SJCRH30 (cell line): ENCODE results near the gene OR51B2. TPM values are rescaled to one million over a fixed set of nuclear protein-coding genes. Genes with fewer than 3 reads are reported as not detected.
"Not testable (repeated sequence)": the region's sequence is repeated elsewhere in the genome, so short reads cannot be mapped to it uniquely, and the experiment has no call there.

Experiments
- DNase-seq, 2 experiments: peaks; one replicate each; pipeline ENCODE4 v3.0.0-alpha.2; 2015 to 2020
- H3K27ac ChIP-seq: fragments of 250-450 bp; sonication (Bioruptor Pico); 2 replicates; pipeline ENCODE4 v1.5.1; 2020; ENCODE audit warnings: mild to moderate bottlenecking, moderate library complexity
- H3K27me3 ChIP-seq: fragments of 250-450 bp; sonication (Bioruptor Pico); 2 replicates; pipeline ENCODE4 v1.5.1; 2020; ENCODE audit warnings: mild to moderate bottlenecking, moderate library complexity
- H3K36me3 ChIP-seq: fragments of 250-450 bp; sonication (Bioruptor Pico); 2 replicates; pipeline ENCODE4 v1.5.1; 2020; ENCODE audit warnings: mild to moderate bottlenecking, moderate library complexity
- H3K4me1 ChIP-seq: fragments of 250-450 bp; sonication (Bioruptor Pico); 2 replicates; pipeline ENCODE4 v1.5.1; 2020; ENCODE audit warnings: mild to moderate bottlenecking, moderate library complexity
- H3K4me3 ChIP-seq: fragments of 250-450 bp; sonication (Bioruptor Pico); 2 replicates; pipeline ENCODE4 v1.5.1; 2020; ENCODE audit warnings: mild to moderate bottlenecking, moderate library complexity
- H3K9me3 ChIP-seq: fragments of 250-450 bp; sonication (Bioruptor Pico); replicated peaks from 2 replicates; pipeline ENCODE4 v1.5.1; 2020; ENCODE audit warnings: mild to moderate bottlenecking, moderate library complexity
- total RNA-seq: library from RNA; depleted of rRNA; stranded (reverse); fragments of >200 nt; shearing (Covaris generic); gene quantifications from 2 replicates; pipeline ENCODE4 v1.2.3, GENCODE V29; 2014

Gene OR51B2
- total RNA-seq, 1 experiment from 2014 or later, result not detected

DNA sequence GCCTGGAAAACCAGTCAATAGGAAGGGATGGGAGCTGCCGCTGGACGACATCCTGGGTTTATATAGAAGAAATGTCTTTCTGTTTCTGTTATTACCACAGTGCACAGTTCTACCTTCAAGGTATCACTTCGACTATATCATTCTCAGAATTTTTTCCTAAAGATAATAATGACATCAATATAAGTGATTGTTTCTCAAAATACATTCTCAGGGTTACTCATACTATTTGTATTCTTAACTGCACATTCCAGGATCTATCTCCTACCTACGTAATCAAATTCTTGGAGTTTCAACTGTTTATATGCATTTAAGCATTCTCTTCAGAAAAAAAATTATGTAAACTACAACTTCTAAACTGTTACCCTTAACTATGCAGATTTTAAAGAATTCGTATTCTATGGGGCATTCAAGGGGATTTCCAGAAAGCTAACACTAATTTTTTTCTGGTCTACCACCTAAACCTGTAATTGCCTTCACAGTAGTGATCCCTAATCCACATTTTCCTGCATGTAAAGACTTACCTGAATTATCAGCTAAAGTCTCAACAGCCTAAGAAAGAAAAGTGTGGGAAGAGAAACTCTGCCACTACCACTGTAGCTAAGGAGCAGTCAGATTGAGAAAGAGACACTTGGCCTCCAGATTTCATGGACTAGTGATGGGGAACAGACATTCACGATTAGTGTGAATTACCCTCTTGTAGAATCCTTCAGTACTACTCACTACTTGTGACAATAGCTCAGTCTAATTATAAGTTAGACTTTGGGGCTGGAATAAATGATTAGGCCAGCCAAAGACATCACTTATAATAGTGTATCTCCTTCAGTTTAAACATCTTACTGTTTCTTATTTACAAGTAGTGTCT lies 19.6 kb upstream of the OR51B2 start, which contains the start of gene OR51B5:
Gene OR51B5 (minus strand): TSS at position 51 of the 862 bp plus-strand sequence. CDS start 0 bp downstream, at position 51.
- Histone ChIP-seq H3K4me1 (no peaks in the 10 kb centered on the region), H3K27ac (no peak within 1 kb of the TSS)
- DNase-seq, result no peak

DNA sequence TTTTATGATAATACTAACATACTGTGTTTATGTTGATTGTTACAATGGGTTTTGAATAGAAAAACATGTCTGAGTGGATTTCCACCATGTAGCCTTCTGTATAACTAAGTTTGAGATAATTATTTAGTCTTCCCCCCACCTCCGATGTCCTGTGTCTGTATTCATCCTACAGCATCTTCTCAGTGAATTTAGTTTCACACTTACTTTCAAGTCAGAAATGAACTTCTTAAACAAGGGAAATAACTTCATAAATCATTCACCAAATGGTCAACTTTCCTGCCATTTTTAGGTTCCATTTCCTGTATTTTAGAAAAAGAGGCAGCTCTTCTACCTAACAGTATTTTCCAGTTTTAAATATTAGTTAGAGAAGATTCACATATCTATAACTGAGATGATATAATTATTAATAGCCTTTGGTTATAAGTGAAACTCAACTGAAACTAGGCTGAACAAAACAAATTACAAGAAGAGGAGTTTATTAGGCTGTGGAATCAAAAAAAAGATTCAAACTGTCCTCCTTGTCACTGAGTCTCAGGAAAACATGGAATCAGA lies 15.8 kb upstream of the OR51B2 start:
- Histone ChIP-seq H3K27me3 (no peaks in the 10 kb centered on the region), H3K9me3 (no peaks in the 10 kb centered on the region), H3K27ac (no peak overlapping the region), H3K4me3 (no peak overlapping the region), H3K4me1 (no peaks in the 10 kb centered on the region), H3K36me3 (no peaks in the 10 kb centered on the region)
- no peak for DNase-seq

More for the DNA sequence above, 19.6 kb upstream of the OR51B2 start, which contains the start of gene OR51B5:
- Histone ChIP-seq H3K27me3 (no peaks in the 10 kb centered on the region), H3K36me3 (no peaks in the 10 kb centered on the region), H3K9me3 (no peaks in the 10 kb centered on the region), H3K4me3 (no peak within 1 kb of the TSS)

DNA sequence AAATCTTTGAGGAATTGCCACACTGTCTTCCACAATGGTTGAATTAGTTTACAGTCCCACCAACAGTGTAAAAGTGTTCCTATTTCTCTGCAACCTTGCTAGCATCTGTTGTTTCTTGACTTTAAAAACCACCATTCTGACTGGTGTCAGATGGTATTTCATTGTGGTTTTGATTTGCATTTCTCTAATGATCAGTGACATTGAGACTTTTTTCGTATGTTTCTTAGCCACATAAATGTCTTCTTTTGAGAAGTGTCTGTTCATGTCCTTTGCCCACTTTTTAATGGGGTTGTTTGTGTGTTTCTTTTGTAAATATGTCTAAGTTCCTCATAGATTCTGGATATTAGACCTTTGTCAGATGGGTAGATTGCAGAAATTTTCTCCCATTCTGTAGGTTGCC lies 13.2 kb upstream of the OR51B2 start:
- H3K36me3 ChIP-seq, DNase-seq, H3K27ac ChIP-seq, H3K4me3 ChIP-seq, H3K9me3 ChIP-seq, H3K27me3 ChIP-seq, H3K4me1 ChIP-seq: not testable (repeated sequence)

DNA sequence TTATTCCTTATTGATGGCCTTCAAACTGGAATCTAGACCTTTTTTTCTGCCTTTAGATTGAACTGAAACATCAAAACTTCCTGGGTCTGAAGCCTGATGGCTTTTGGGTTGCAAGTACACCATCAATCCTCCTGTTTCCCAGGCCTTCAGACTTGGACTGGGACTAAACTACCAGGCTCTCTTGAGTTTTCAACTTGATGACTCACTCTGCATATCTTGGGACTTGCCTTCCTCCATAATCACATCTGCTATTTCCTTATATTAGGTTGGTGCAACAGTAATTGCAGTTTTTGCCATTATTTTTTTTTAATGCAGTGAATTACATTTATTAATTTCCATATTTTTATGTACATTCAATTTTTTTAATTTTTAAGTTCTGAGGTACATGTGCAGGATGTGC lies 12.2 kb upstream of the OR51B2 start:
- no peak overlapping the region for H3K27ac ChIP-seq
- no peaks in the 10 kb centered on the region for H3K9me3 ChIP-seq
- DNase-seq, result no peak
- no peak overlapping the region for H3K4me3 ChIP-seq
- no peaks in the 10 kb centered on the region for H3K36me3 ChIP-seq
- H3K27me3 ChIP-seq, result no peaks in the 10 kb centered on the region
- no peaks in the 10 kb centered on the region for H3K4me1 ChIP-seq

DNA sequence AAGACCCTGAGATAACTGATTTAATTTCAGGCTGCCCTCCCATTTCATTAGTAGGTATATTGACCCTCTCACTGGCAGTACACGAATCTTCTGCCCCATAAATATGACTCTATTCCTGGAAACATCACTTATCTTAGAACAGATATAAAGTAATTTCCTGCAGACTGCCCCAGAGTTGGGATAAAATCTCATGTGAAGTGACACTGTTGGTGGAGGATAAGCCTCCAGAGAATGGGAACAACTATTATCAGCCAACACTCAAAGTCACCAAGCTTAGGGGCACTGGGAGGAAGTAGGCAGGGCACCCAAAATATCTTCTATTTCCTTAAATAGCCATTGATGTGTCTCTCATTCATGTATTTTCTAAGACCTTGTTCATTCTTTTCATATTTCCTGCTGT lies 11.1 kb upstream of the OR51B2 start:
- Histone ChIP-seq H3K9me3 (no peaks in the 10 kb centered on the region), H3K4me1 (no peaks in the 10 kb centered on the region), H3K27me3 (no peaks in the 10 kb centered on the region), H3K27ac (no peak overlapping the region), H3K4me3 (no peak overlapping the region), H3K36me3 (no peaks in the 10 kb centered on the region)
- no peak for DNase-seq

DNA sequence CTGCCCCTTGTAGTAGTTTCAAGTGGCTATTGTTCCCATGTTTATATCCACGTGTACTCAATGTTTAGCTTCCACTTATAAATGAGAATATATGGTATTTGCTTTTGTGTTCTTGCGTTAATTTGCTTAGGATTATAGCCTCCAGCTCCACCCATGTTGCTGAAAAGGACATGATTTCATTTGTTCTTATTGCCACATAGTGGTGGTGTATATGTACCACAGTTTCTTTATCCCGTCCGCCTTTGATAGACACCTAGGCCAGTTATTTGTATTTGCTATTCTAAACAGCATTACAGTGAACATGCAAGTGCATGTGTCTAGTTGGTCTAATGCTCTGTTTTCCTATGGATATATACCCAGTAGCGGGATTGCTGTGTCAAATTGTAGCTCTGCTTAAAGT lies 6.8 kb downstream of the OR51B2 start:
- Histone ChIP-seq H3K4me1 (no peaks in the 10 kb centered on the region), H3K9me3 (no peaks in the 10 kb centered on the region), H3K4me3 (no peak overlapping the region), H3K27ac (no peak overlapping the region), H3K36me3 (no peaks in the 10 kb centered on the region), H3K27me3 (no peaks in the 10 kb centered on the region)
- DNase-seq, result no peak

DNA sequence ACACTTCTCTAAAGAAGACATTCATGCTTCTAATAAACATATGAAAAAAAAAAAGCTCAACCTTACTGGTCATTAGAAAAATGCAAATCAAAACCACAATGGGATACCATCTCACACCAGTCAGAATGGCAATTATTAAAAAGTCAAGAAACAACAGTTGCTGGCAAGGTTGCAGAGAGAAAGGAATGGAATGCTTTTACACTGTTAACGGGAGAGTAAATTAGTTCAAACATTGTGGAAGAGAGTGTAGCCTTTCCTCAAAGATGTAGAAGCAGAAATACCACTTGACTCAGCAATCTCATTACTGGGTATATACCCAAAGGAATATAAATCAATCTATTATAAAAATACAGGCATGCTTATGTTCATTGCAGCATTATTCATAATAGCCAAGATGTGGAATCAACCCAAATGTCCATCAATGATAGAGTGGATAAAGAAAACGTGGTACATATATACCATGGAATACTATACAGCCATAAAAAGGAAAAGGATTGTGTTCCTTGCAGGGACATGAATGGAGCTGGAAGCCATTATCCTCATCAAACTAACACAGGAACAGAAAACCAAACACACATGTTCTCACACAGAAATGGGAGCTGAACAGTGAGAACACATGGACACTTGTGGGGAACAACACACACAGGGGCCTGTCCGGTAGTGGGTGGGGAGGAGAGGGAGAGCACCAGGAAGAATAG lies 10.6 kb downstream of the OR51B2 start:
- not testable (repeated sequence) for DNase-seq, H3K27ac ChIP-seq, H3K36me3 ChIP-seq, H3K27me3 ChIP-seq, H3K9me3 ChIP-seq, H3K4me1 ChIP-seq, H3K4me3 ChIP-seq

DNA sequence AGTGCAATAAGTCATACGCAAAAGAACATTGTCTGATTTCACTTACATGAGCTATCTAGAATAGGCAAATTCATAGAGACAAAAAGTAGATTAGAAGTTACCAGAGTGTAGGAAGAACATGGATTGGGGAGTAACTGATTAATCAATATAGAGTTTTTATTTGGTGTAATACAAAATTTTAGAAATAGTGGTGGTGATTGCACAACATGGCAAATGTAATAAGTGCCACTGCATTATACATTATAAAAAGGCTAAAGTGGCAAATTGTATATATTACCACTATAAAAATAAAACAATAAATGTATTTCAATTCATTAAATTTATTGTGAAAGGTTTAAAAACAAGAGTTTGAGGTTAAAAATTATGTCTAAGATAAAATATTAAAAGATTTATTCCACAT lies 13.7 kb downstream of the OR51B2 start:
- H3K9me3 ChIP-seq, result no peaks in the 10 kb centered on the region
- H3K27ac ChIP-seq, result no peak overlapping the region
- no peak overlapping the region for H3K4me3 ChIP-seq
- DNase-seq, result no peak
- no peaks in the 10 kb centered on the region; the same call in 1 of the 2 replicates for H3K36me3 ChIP-seq
- peaks cover 6% of the 10 kb centered on the region; the same call in 1 of the 2 replicates for H3K27me3 ChIP-seq
- H3K4me1 ChIP-seq, result no peaks in the 10 kb centered on the region

DNA sequence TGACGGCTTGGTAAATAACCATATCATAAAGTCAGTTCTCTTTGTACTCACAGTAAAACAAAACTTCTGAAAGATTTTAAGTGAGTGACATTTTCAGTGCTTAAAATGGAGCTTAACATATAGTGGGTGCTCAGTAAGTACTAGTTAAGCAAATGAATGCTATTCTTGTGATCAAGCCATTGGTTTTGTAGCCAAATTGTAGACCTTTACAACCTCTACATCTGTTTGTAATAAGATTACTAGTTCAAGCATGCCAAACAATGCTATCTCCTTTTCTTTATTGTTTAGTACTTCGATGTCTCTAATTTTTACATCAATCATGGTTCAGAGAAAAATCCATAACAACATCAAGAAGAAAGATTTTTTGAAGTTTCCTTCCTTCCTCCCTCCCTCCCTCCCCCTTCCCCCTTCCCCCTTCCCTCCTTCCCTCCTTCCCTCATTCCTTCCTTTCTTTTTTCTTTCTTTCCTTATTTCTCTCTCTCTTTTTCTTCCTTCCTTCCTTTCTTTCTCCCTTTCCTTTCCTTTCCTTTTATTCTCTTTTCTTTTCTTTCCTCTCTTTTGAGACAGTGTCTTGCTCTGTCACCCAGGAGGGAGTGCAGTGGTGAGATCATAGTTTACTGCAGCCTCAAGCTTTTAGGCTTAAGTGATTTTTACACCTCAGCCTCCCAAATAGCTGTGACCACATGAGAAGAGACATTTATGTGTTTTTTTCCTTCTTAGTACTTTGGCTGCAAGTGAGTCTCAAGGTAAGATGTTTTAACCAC lies 16.7 kb downstream of the OR51B2 start:
- H3K27ac ChIP-seq, result no peak overlapping the region
- H3K4me3 ChIP-seq, result no peak overlapping the region
- no peaks in the 10 kb centered on the region; the same call in 1 of the 2 replicates for H3K36me3 ChIP-seq
- DNase-seq, result no peak
- H3K27me3 ChIP-seq, result peaks cover 6% of the 10 kb centered on the region; the same call in 1 of the 2 replicates
- H3K9me3 ChIP-seq, result no peaks in the 10 kb centered on the region
- H3K4me1 ChIP-seq, result no peaks in the 10 kb centered on the region

DNA sequence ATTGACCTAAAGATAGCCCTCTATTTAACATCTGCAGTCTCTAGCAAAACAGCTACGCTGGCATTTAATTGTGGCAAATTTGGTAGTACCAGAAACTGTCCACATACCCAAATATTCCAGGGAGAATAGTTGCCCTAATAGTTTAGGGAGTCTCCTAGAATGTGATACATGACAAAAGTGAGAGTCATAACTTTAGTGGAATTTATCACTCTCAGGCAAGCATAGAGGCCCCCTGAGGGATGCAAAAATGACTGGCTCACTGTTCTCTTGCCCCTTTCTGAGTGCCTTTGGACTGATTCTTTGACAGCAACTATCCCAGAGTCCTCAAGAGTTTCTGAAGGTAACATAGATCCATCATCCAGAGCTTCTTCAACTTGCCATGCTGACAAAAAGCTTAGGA lies 20.1 kb downstream of the OR51B2 start:
- H3K36me3 ChIP-seq, result no peaks in the 10 kb centered on the region; the same call in 1 of the 2 replicates
- no peak for DNase-seq
- no peaks in the 10 kb centered on the region for H3K4me1 ChIP-seq
- no peaks in the 10 kb centered on the region for H3K27me3 ChIP-seq
- no peaks in the 10 kb centered on the region for H3K9me3 ChIP-seq
- H3K4me3 ChIP-seq, result no peak overlapping the region
- no peak overlapping the region for H3K27ac ChIP-seq

DNA sequence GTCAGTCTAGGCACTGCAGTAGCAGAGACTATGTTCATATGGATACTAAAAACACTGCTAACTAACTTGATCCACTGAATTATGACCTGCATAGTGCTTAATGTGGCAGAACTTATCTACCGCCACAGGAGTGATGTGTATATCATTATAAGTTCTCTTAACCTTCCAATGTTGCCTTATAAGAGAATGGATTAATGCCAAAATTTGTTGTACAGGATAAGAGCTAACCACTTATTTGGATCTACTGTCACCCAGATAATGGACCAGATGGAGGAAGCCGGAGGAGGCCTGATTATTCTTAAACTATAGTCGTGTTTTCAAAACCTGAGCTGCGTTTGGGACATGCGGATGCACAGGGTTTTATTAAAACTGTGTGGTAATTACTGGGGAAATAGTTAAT lies 20.5 kb downstream of the OR51B2 start:
- no peaks in the 10 kb centered on the region for H3K9me3 ChIP-seq
- H3K27me3 ChIP-seq, result no peaks in the 10 kb centered on the region
- DNase-seq, result no peak
- no peak overlapping the region for H3K27ac ChIP-seq
- H3K36me3 ChIP-seq, result no peaks in the 10 kb centered on the region; the same call in 1 of the 2 replicates
- no peak overlapping the region for H3K4me3 ChIP-seq
- H3K4me1 ChIP-seq, result no peaks in the 10 kb centered on the region

DNA sequence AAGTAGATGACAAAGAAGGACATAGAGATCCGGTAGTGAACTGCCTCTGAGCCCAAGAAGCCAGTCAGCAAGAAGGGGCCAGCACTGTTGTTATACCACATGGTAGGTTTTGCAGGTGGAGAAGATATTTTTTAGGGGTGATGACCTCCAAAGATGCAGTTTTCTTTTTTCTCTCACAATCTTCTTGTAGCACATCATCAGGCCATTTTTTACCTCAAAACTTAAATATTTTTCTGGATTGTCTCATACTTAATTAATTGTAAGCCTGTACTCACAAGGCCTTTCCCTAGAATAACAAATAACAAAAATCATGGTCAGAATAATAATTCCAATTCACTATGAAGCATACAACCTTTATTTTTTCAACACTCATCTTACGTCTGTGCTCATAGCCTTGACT lies 22.3 kb downstream of the OR51B2 start, which contains the start of gene OR51B4:
Gene OR51B4 (minus strand): TSS at position 101 of the 400 bp plus-strand sequence. CDS start 0 bp downstream, at position 101.
- Histone ChIP-seq H3K27me3 (no peaks in the 10 kb centered on the region; the same call in 1 of the 2 replicates), H3K36me3 (no peaks in the 10 kb centered on the region), H3K4me3 (no peak within 1 kb of the TSS), H3K27ac (no peak within 1 kb of the TSS), H3K4me1 (no peaks in the 10 kb centered on the region), H3K9me3 (no peaks in the 10 kb centered on the region)
- DNase-seq, result no peak

DNA sequence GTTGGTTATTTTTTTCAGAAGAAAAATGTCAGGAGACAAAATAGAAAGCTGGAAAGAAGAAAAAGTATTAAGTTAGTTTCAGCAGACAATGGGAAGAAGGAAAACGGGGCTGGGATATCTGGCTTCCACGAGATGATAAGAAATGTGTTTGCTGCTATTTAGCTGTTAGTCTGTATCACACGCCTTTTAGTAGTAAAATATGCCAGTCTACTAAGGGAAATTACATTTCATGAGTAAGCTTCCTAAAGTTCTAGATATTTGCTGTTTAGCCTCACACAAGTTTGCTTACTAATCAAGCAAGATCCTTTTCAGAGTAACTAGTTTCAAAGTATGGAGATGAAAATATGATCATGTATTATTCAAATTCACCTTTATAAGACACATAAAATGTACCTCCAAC lies 23.8 kb downstream of the OR51B2 start:
- Histone ChIP-seq H3K4me1 (no peaks in the 10 kb centered on the region), H3K9me3 (no peaks in the 10 kb centered on the region), H3K27ac (no peak overlapping the region), H3K36me3 (no peaks in the 10 kb centered on the region), H3K4me3 (no peak overlapping the region), H3K27me3 (no peaks in the 10 kb centered on the region; the same call in 1 of the 2 replicates)
- DNase-seq, result no peak

DNA sequence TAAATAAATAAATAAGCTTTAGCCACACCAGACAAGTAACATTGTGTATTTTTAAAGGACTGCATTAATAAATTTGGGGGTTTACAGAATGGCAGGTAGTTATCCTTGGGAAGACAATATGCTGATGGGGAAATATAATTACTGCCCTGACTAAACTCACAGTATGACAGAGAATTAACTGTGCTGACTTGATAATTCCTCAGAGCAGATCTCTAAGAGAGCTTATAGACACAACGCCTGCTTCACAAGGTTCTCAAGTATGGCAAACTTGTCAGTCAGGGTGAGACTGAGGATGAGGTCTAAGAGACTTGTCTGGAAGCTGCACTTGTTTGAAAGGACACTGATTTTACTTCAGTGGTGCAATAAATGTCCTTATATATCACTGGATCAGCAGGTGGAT lies 25.6 kb downstream of the OR51B2 start:
- Histone ChIP-seq H3K27me3 (no peaks in the 10 kb centered on the region; the same call in 1 of the 2 replicates), H3K27ac (no peak overlapping the region), H3K4me3 (no peak overlapping the region), H3K36me3 (no peaks in the 10 kb centered on the region), H3K4me1 (no peaks in the 10 kb centered on the region), H3K9me3 (no peaks in the 10 kb centered on the region)
- no peak for DNase-seq
